Activated CD8-positive, alpha-beta memory T cell treated with anti-CD3 and anti-CD28 coated beads for 36 hours (primary cell): ENCODE results near the gene IFITM5. TPM values are rescaled to one million over a fixed set of nuclear protein-coding genes. Genes with fewer than 3 reads are reported as not detected.
"Not testable (repeated sequence)": the region's sequence is repeated elsewhere in the genome, so short reads cannot be mapped to it uniquely, and the experiment has no call there.

ENCODE experiments used
- CTCF ChIA-PET: fragments of 350-600 bp; sonication (Branson Sonifier 250); formaldehyde crosslinking; loops from one replicate; lab custom pipeline; 2021; ENCODE audit warnings: antibody characterized with exemption; lab: Charles Lee
- POLR2A ChIA-PET: fragments of 350-600 bp; sonication (Branson Sonifier 250); formaldehyde crosslinking; loops from one replicate; lab custom pipeline; 2021; ENCODE audit warnings: antibody characterized with exemption; lab: Charles Lee
- total RNA-seq, 2 experiments: library from RNA; stranded (reverse); gene quantifications; one replicate each; pipeline ENCODE4 v1.2.3, GENCODE V29; 2021

Gene IFITM5
- total RNA-seq, 2 experiments from 2014 or later, result not detected

GRCh38 chr11:330307-330693 is 31.0 kb upstream of the IFITM5 start:
- ChIA-PET CTCF (interaction anchor here (1.1 to 1.9 kb wide), 3 partner anchors 13 to 80 kb away, joined by 3 to 6 read pairs (median 5); no protein-coding TSS in a partner anchor), POLR2A (interaction anchor here (1.0 kb wide), 1 partner anchor 14 kb away, joined by 3 read pairs; no protein-coding TSS in a partner anchor)

GRCh38 chr11:329886-330253 is 30.5 kb upstream of the IFITM5 start:
- POLR2A ChIA-PET, result no interaction called here
- CTCF ChIA-PET, result interaction anchor here (1.1 to 1.9 kb wide), 3 partner anchors 12 to 79 kb away, joined by 3 to 6 read pairs (median 5); no protein-coding TSS in a partner anchor

- CTCF ChIA-PET, result interaction anchor here (1.4 kb wide), 1 partner anchor 36 kb away, joined by 3 read pairs; no protein-coding TSS in a partner anchor
- POLR2A ChIA-PET, result not testable (repeated sequence)
Measured at GRCh38 chr11:328516-329100, 29.3 kb upstream of the IFITM5 start.

- ChIA-PET CTCF (interaction anchor here (0.6 to 1.6 kb wide), 3 partner anchors 11 to 27 kb away, joined by 3 to 11 read pairs (median 4); no protein-coding TSS in a partner anchor), POLR2A (interaction anchor here (1.5 kb wide), 1 partner anchor 13 kb away, joined by 6 read pairs; no protein-coding TSS in a partner anchor)
Measured at GRCh38 chr11:328012-328411, 28.7 kb upstream of the IFITM5 start.

- ChIA-PET POLR2A (interaction anchor here (1.1 to 1.5 kb wide), 2 partner anchors 11 to 13 kb away, joined by 3 to 6 read pairs; no protein-coding TSS in a partner anchor), CTCF (interaction anchor here (0.6 to 1.6 kb wide), 3 partner anchors 11 to 28 kb away, joined by 3 to 11 read pairs (median 4); no protein-coding TSS in a partner anchor)
Measured at GRCh38 chr11:327581-327923, 28.2 kb upstream of the IFITM5 start.

GRCh38 chr11:326842-327580 is 27.7 kb upstream of the IFITM5 start:
- ChIA-PET POLR2A (interaction anchor here (1.1 to 1.5 kb wide), 2 partner anchors 10 to 12 kb away, joined by 3 to 6 read pairs; no protein-coding TSS in a partner anchor), CTCF (interaction anchor here (0.6 to 1.6 kb wide), 3 partner anchors 10 to 28 kb away, joined by 3 to 11 read pairs (median 4); no protein-coding TSS in a partner anchor)

GRCh38 chr11:326592-326841 is 27.2 kb upstream of the IFITM5 start:
- ChIA-PET POLR2A (interaction anchor here (1.1 to 1.5 kb wide), 2 partner anchors 10 to 12 kb away, joined by 3 to 6 read pairs; no protein-coding TSS in a partner anchor), CTCF (interaction anchor here (1.6 kb wide), 1 partner anchor 10 kb away, joined by 11 read pairs; no protein-coding TSS in a partner anchor)

GRCh38 chr11:325796-326591 is 26.7 kb upstream of the IFITM5 start:
- POLR2A ChIA-PET, result interaction anchor here (1.1 to 1.5 kb wide), 2 partner anchors 9 to 11 kb away, joined by 3 to 6 read pairs; no protein-coding TSS in a partner anchor
- CTCF ChIA-PET, result interaction anchor here (1.6 kb wide), 1 partner anchor 9 kb away, joined by 11 read pairs; no protein-coding TSS in a partner anchor

GRCh38 chr11:324593-325517 is 25.5 kb upstream of the IFITM5 start:
- POLR2A ChIA-PET, result not testable (repeated sequence)

GRCh38 chr11:324156-324555 is 24.8 kb upstream of the IFITM5 start:
- ChIA-PET CTCF (interaction anchor here (0.6 kb wide), 1 partner anchor 41 kb away, joined by 3 read pairs; no protein-coding TSS in a partner anchor), POLR2A (no interaction called here)

More at GRCh38 chr11:324593-325517, 25.5 kb upstream of the IFITM5 start:
- CTCF ChIA-PET, result not testable (repeated sequence)

GRCh38 chr11:319888-320273 is 20.6 kb upstream of the IFITM5 start:
- POLR2A ChIA-PET, result interaction anchor here (1.6 kb wide), 1 partner anchor 36 kb away, joined by 5 read pairs; no protein-coding TSS in a partner anchor

GRCh38 chr11:319121-319887 is 20.0 kb upstream of the IFITM5 start:
- CTCF ChIA-PET, result interaction anchor here (0.6 kb wide), 1 partner anchor 35 kb away, joined by 3 read pairs; no protein-coding TSS in a partner anchor
- POLR2A ChIA-PET, result interaction anchor here (1.6 kb wide), 1 partner anchor 36 kb away, joined by 5 read pairs; no protein-coding TSS in a partner anchor

More at GRCh38 chr11:319888-320273, 20.6 kb upstream of the IFITM5 start:
- CTCF ChIA-PET, result not testable (repeated sequence)

- ChIA-PET CTCF (interaction anchor here (0.6 to 2.9 kb wide), 6 partner anchors 8 to 50 kb away, joined by 3 to 11 read pairs (median 6); no protein-coding TSS in a partner anchor), POLR2A (interaction anchor here (1.6 kb wide), 1 partner anchor 37 kb away, joined by 5 read pairs; no protein-coding TSS in a partner anchor)
Measured at GRCh38 chr11:318405-319120, 19.2 kb upstream of the IFITM5 start.

GRCh38 chr11:317668-318404 is 18.5 kb upstream of the IFITM5 start:
- ChIA-PET POLR2A (interaction anchor here (0.9 to 1.7 kb wide), 2 partner anchors 9 to 50 kb away, joined by 3 to 5 read pairs; no protein-coding TSS in a partner anchor), CTCF (interaction anchor here (0.7 to 2.9 kb wide), 12 partner anchors 9 to 132 kb away, joined by 3 to 11 read pairs (median 4); partner anchors contain the start of gene PTDSS2)

- ChIA-PET POLR2A (interaction anchor here (0.6 to 2.5 kb wide), 6 partner anchors 8 to 347 kb away, joined by 3 to 11 read pairs (median 3); no protein-coding TSS in a partner anchor), CTCF (interaction anchor here (0.7 to 2.9 kb wide), 13 partner anchors 8 to 133 kb away, joined by 3 to 11 read pairs (median 4); partner anchors contain the start of gene PTDSS2)
Measured at GRCh38 chr11:316891-317301, 17.6 kb upstream of the IFITM5 start.
